ENCODE measurements around the gene BTG4. TPM values are rescaled to one million over a fixed set of nuclear protein-coding genes. Genes with fewer than 3 reads are reported as not detected.

The BTG4 gene
- polyA plus RNA-seq, 3 donors: not detected

DNA sequence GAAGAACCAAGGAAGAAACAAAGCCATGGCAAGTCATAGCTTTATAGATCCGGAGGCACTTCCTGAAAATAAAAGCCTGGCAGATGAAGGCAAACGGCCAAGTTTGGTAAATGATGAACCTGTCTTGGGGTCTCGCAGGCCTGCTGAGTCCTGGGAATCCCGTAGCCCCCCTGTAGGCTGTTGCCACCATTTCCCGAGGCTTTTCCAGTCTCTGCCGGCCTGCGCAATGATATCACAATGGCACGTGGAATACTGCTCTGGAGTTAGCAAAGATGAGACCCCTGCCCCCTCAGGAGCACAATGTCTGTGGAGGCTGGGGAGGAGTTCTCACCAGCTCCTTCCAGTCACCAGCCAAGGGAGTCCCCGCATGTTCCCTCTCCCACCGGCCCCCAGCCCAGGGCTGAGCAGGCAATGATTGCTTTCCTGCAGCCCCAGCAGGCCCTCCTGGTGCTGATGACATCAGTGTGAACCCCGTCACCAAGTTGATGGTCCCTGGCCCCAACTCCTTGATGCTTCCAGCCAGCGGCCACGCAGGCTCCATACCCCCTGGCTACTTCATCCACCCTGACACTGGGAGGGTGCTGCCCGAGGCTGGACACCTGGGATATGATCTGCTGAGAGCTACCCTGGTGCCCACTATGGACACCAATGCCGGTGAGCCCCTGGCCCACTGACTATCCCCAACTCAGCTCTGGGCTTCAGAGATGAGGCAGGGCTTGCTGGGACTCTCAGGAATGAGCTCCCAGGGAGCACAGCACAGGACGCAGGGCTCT lies 55.9 kb downstream of the BTG4 start:
- DNase-seq: no peak

DNA sequence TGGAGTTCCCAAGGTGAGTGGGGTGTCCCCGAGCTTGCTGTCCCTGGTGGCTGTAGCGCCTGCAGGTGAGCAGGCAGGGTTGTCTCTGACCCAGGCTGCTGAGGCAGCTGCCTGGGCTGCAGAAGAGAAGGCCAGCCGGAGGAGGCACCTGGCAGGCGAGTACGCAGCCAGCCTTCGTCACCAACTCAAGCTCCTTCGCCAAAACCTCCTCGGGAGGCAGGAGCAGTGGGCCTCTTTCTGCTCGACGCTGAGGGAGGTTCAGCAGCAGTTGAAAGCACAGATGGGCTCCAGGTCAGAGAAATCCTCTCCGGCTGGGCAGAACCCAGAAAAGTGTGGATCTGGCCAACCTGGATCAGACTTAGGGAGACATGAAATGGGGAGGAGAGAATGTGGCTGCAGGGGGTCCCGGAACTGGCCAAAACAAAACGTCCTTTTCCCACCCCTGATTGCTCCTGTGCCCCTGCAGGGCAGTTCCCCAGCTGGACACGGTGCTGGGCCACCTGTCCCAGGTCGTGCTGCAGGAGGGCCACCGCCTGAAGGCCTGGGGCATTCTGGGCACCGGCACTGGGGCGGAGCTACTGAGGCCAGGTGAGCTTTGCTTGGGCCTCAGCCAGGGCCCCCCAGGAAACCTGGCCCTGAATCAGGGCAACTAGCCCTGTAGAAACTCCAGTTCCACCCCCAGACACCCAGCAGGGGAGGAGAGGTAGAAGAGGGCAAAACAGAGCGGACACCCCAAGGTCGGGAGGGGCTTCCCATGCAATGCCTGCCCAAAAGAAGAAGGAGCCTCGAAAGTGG lies 56.7 kb downstream of the BTG4 start:
- DNase-seq: no peak

DNA sequence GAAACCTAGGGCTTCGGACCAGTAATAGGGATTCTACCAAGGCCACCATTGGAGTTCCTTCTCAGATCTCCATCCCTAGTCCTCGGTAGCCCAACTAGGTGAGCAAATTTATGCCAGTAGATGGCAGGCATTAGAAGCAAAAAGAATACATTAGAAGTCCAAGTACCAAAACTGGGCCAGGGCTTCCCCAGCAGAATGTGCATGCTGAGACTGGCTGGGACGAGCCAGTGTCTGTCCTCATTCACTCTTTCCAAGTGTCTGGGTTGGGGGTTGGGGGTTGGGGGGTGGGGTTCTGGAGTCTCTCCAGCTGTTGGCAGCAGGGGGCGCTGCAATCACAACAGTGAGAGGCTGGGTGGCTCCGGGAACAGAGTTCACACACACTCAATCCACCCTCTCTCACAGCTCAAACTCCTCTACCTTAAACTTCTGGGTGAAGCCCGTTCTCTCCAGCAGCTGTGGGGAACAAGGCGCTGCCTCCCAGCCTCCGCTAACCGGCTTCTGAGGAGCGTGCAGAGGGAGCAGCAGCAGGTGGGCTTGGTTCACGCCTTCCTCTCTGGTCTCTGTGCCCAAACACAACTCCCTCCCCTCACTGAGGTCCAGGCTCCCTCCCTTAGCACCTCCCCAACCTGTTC lies 57.5 kb downstream of the BTG4 start:
- DNase-seq: peak; percentile 37

DNA sequence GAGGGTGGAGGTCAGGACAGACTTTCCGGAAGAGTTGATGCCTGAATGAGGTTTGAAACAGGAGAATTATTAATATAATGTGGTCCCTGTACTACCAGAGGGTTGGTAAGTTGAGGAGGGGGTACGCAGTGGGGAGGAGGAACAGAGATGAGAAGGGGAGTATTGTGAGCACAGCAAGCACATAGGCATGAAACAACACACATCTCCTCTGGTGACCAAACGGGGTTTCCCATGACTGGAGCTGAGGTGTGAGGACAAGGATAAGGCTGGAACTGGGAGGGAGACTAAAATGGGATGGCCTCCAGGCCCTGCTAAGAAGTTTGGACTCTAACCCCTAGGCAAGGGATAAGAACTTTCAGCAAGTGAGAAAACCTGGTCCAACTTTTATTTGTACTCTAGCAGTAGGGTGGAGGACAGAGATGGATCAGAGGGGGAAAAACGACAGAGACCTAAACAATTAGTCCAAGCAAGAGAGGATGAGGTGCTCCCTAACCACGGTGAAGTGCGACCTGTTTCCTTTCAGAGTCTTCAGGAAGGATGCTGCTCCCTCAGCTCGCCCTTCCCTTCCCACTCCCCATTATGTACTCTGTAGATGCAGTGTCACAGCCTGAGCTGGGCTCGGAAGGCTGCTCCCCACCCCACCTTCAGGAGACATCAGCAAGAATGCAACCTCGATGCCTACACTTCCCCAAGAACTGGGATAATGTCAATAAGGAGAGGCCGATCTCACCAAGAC lies 59.2 kb downstream of the BTG4 start:
- DNase-seq: no peak

DNA sequence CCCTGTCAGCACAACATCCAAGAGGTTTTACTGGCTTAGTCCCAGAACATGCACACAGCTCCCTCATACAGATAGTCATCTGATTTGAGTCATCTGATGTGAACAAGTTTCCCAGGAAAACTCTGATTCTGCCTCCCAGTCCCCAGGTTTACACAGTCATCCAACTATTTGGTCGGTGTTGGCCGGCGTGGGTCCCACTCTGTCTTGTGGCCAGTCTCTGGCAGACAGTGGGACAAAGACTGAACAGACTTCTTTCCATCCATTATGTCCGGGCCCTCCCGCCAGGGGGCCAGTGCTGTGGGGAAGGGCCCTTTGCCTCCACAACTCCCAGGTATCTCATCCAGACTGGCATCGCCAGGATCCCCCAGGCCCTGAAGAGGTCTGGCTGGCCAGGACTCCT lies 60.0 kb downstream of the BTG4 start:
- no peak for DNase-seq

DNA sequence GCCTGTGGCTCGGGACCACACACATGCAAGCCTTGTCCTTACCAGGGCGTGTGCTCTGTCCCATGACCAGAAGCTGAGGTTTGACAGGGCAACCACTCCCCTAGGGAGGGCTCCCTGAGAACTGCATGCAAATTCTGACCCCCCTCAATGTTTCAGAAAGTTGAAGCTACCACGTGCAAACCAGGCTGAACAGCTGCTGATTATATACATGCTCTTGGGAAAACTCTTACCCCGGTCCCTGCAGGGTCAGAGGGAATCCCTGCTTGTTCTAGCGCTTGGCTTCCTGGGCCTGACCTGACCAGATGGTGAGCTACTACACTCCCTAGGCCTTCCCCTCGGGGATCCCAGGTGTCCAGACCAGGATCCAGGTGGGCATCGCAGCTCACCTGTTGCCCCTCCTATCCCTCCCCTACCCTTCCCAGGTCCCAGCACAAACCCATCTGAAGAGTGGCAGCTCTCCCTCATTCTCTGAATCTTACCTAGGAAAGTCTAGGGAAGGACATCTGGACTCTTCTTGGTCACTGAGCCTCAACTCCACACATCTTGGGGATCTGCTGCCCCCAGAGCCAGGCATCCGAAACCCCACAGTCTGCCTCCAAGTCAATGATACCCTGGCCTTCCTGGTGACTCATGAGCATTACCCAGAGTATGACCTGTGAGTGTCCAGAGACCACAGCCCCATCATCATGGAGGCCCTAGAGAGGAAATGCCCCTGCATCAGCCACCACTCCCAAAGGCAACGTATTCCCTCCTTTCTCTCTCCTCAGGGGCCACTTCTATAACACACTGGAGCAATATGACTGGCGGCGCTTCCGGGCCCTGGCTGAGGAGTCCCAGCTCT lies 61.5 kb downstream of the BTG4 start:
- no peak for DNase-seq

DNA sequence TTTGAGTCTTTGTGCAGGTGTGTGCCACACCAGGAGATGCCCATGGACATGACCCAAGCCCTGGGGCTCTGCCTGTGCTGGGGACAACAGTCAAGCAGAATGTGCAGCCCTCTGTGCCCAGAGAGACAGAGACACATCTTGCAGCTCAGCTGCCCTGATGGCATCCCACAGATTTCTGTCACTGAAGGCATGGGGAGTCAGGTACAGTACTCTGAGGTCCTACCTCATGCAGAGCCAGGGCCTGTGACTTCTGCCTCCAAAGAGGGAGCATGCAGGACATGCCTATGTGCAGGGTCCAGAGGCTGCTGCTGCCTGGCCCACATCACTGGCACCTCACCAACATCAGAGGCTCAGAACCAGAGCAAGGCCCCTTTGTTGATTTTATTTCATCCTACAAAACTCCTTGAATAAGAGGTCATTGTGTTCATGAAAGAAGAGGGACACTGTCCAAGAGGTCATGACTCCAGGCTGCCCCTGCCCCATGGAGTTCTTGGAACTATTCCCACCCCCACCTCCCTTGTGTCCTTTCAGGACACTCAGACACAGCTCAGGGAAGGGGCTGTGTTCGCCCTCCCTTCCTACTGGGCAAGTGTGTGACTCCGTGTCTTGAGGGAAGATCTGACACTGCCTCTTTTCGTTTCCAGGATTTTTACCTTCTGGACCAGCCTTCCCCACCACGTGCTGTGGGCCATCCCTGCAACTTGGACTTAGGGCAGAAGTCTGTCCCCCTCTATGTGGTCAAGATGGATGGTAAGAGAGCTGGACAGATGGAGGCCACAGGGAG lies 62.3 kb downstream of the BTG4 start:
- no peak for DNase-seq

DNA sequence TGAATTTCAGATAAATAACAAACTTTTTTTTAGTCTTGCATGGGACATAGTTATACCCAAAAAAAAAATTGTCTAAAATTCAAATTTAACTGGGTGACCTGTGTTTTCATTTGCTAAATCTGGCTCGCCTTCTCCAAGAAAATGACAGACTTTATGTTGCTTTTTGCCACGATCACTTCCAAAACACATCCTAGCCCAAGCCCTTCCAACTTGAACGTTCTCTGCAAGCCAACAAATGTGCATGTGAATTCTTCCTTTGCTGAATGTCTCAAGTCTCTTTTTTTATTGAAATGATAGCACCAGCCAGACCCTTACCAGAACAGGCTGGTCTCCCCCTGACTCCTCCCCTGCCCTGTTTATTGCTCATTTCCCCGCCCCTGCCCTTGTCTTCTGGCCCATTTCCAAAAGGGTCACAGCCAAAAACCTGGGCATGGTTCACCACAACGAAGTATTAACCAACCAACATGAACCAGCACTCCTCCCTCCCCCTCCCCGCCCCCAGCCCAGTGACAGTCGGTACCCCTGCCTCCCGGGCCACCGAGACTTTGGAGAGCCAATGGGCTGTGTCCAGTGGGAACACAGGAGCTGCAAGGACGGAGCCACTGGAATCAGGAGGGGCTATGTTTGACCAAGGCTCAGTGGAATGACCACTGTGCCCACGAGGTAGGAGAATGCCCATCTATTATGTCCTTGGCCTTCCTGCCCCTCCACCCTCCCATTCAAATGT lies 63.2 kb downstream of the BTG4 start:
- no peak for DNase-seq

DNA sequence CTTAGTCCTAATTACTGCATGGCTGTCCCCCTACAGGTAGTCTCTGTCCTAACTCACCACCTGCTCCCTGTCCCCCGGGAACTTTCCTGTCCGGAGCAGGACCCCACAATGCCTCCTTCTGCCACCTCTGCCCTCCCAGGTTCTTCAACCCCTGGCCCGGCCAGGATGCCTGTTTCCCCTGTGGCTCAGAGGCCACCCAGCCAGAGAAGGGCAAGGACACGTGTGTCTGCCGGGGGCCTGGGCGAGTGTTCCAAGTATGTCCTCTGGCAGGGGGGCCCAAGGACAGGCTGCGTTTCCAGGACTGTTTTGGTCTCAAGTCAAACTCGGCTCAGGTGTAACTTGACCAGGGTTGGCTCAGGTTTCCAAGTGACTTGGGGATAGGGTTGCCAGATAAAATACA lies 63.8 kb downstream of the BTG4 start:
- DNase-seq: no peak

DNA sequence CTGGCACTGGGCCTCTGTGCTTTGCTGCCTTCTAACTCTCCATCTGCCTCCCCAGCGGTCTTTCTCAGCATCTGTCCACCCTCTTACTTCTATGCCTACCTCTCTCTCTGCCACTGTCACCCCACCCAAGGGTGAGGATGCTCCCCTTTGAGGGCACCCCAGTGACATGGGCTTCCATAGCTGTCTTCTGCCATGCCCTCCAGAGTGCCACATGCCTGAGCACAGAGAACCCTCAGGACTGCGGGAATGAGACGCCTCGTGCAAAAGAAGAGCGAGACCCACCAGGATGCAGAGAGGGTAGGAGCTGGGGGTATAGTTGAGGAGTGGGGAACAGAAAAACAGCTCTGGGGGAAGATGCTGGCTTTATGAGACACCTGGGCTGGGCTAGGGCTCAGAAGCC lies 64.3 kb downstream of the BTG4 start:
- DNase-seq: no peak

DNA sequence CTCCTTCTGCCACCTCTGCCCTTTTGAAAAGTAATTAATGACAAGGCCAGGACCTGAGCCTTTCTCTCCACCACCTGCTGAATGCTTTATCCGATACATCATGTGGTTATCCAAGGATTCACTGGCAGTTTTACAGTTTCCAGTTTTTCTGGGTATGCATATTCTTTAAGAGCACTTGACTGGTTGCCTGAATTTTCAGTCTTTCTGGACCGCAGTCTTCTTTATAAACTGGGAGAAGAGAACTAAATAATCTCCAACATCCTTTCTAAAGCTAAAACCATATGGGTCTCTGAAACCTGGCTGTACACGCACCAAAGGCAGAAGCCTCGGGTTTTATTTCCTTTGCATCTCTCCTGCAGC lies 65.1 kb downstream of the BTG4 start:
- DNase-seq: no peak

DNA sequence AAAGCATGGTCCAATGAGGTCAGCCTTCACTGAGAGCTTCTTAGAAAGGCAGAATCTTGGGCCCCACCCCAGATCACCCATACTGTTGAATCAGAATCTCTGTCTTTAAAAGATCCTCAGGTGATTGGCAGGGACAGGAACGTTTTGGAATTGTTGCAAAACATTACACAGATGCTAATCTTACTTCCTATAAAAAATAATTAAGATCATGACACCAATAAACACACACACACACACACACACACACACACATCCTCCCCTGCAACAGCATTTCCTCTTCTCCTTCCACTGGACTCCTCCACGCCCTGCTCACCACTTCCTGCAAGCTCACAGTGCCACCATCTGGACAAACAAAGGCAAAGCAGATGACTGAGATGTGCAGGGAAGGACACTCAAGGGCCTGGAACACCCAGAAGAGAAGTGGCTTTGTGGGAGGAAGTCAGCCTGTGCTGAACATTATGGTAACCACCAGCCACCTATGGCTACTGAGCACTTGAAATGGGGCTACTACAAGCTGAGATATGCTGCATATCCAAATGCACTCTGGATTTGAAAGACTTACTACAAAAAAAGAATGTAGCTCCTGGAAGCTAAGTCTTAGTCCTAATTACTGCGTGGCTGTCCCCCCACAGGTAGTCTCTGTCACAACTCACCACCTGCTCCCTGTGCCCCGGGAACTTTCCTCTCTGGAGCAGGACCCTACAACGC lies 65.6 kb downstream of the BTG4 start:
- DNase-seq: peak; percentile 85

DNA sequence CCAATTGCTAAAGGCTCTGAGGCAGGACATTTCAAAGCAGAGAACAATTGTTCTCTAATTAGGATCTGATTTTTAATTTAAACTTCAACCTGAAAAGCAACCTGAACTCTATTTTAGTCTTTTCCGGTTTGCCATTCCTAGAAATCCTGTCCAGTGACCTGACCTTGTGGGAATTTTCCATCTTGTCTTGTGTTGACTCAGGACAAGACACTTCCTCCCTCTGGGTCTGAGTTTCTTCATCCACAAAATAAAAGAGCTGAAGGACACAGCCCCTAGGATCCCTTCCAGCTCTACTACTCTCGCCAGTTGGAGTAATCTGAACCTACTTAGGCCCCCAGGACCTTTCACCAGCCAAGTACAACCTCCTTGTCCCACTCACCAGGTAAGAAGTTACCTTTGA lies 66.6 kb downstream of the BTG4 start:
- DNase-seq: no peak

Other genes starting within 250 kb of the BTG4 start
- 1 to 10 TPM; 8.9 to 9.7 (median 9.0) TPM for gene POU2AF3, start 213.8 kb downstream of the BTG4 start, polyA plus RNA-seq (ENCODE audit: insufficient read length in 3 of 3)
- 1 to 10 TPM in 1 of 3 donors, under 1 TPM in 2; 0.55 to 1.6 (median 0.56) TPM for gene POU2AF1, start 133.1 kb downstream of the BTG4 start, polyA plus RNA-seq (ENCODE audit: insufficient read length in 3 of 3)
- gene HOATZ, start 2.4 kb upstream of the BTG4 start, polyA plus RNA-seq (ENCODE audit: insufficient read length in 3 of 3): under 1 TPM; 0.06 to 0.09 (median 0.08) TPM
- 1 to 10 TPM; 6.4 to 7.6 (median 7.1) TPM for gene LAYN, start 28.3 kb upstream of the BTG4 start, polyA plus RNA-seq (ENCODE audit: insufficient read length in 3 of 3)
- gene SIK2, start 90.1 kb upstream of the BTG4 start, polyA plus RNA-seq (ENCODE audit: insufficient read length in 3 of 3): 10 to 100 TPM; 20.0 to 24.7 (median 23.9) TPM